ENCODE results near the gene CYP2F1. TPM values are rescaled to one million over a fixed set of nuclear protein-coding genes. Genes with fewer than 3 reads are reported as not detected.

Gene CYP2F1
- total and polyA plus RNA-seq, 9 of the 15 experiments (the other 6 are each of a cell fraction or from before 2014, with no cell fraction given): 0.03 to 0.77 (median 0.18) TPM; not detected in 1

DNA sequence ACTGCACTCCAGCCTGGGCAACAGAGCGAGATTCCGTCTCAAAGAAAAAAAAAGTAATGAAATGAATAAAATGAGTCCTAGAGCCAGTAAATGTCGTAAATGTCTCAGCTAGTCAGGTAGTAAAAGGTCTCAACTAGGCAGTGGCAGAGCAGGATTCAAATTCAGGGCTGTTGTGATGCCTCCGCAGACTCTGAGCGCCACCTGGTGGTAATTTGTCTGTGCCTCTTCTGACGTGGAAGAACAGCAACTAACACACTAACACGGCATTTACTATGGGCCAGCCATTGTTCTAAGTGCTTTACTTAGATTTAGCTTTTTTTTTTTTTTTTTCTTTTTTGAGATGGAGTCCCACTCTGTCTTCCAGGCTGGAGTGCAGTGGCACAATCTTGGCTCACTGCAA, 30.2 kb downstream of the CYP2F1 start (continued):
- TF ChIP-seq, protein P1, sequence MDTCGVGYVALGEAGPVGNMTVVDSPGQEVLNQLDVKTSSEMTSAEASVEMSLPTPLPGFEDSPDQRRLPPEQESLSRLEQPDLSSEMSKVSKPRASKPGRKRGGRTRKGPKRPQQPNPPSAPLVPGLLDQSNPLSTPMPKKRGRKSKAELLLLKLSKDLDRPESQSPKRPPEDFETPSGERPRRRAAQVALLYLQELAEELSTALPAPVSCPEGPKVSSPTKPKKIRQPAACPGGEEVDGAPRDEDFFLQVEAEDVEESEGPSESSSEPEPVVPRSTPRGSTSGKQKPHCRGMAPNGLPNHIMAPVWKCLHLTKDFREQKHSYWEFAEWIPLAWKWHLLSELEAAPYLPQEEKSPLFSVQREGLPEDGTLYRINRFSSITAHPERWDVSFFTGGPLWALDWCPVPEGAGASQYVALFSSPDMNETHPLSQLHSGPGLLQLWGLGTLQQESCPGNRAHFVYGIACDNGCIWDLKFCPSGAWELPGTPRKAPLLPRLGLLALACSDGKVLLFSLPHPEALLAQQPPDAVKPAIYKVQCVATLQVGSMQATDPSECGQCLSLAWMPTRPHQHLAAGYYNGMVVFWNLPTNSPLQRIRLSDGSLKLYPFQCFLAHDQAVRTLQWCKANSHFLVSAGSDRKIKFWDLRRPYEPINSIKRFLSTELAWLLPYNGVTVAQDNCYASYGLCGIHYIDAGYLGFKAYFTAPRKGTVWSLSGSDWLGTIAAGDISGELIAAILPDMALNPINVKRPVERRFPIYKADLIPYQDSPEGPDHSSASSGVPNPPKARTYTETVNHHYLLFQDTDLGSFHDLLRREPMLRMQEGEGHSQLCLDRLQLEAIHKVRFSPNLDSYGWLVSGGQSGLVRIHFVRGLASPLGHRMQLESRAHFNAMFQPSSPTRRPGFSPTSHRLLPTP (IDR thresholded peaks at IDR 0.05; ENCODE audit: borderline replicate concordance, extremely low read depth, insufficient read length): no peak
- TF ChIP-seq, protein P2, sequence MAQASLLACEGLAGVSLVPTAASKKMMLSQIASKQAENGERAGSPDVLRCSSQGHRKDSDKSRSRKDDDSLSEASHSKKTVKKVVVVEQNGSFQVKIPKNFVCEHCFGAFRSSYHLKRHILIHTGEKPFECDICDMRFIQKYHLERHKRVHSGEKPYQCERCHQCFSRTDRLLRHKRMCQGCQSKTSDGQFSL (CRISPR knock-in tag; IDR thresholded peaks at IDR 0.05): no peak
- TF ChIP-seq, protein P2 (tag; IDR thresholded peaks at IDR 0.05): no peak
- TF ChIP-seq, protein P3, sequence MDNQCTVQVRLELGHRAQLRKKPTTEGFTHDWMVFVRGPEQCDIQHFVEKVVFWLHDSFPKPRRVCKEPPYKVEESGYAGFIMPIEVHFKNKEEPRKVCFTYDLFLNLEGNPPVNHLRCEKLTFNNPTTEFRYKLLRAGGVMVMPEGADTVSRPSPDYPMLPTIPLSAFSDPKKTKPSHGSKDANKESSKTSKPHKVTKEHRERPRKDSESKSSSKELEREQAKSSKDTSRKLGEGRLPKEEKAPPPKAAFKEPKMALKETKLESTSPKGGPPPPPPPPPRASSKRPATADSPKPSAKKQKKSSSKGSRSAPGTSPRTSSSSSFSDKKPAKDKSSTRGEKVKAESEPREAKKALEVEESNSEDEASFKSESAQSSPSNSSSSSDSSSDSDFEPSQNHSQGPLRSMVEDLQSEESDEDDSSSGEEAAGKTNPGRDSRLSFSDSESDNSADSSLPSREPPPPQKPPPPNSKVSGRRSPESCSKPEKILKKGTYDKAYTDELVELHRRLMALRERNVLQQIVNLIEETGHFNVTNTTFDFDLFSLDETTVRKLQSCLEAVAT (IDR thresholded peaks at IDR 0.05): no peak
- TF ChIP-seq, protein P4, sequence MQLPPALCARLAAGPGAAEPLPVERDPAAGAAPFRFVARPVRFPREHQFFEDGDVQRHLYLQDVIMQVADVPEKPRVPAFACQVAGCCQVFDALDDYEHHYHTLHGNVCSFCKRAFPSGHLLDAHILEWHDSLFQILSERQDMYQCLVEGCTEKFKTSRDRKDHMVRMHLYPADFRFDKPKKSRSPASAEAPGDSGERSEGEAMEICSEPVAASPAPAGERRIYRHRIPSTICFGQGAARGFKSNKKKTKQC (CRISPR knock-in tag; IDR thresholded peaks at IDR 0.05): no peak
- TF ChIP-seq SRSF3 (IDR thresholded peaks at IDR 0.05; ENCODE audit: insufficient read depth, low read length) (no peak), CLOCK (CRISPR knock-in tag; IDR thresholded peaks at IDR 0.05; ENCODE audit: borderline replicate concordance) (no peak), CREB1 (IDR thresholded peaks at IDR 0.05) (no peak), CREB1 (CRISPR knock-in tag; IDR thresholded peaks at IDR 0.05) (peak; percentile 18; the same call in 1 of the 2 replicates), FOXP1 (CRISPR knock-in tag; IDR thresholded peaks at IDR 0.05) (no peak), ARHGAP35 (IDR thresholded peaks at IDR 0.05; ENCODE audit: partially characterized antibody) (no peak), ATF7 (IDR thresholded peaks at IDR 0.05) (peak; percentile 23; the same call in 1 of the 2 replicates), PTTG1 (tag; IDR thresholded peaks at IDR 0.05; ENCODE audit: low read depth) (no peak)
